H1 (cell line): ENCODE data around the gene MACROD2. TPM values are rescaled to one million over a fixed set of nuclear protein-coding genes. Genes with fewer than 3 reads are reported as not detected.

ENCODE experiments used
- CTCF ChIA-PET: fragments of 300-600 bp; sonication (Branson Sonifier 250); formaldehyde crosslinking; loops from one replicate; lab custom pipeline; 2021; ENCODE audit not compliant: partially characterized antibody; lab: Charles Lee
- POLR2A ChIA-PET: fragments of 300-600 bp; sonication (Branson Sonifier 250); formaldehyde crosslinking; loops from one replicate; lab custom pipeline; 2021; ENCODE audit warnings: inconsistent platforms; ENCODE audit not compliant: partially characterized antibody; lab: Charles Lee
- DNase-seq, 2 experiments: peaks; one replicate each; pipeline versions ENCODE4 v3.0.0 to v3.0.0-alpha.2; 2010 to 2022; ENCODE audit warnings: low spot score in 2 of 2, low read depth in 1 of 2, mixed read lengths in 1 of 2
- FAIRE-seq: peaks from 2 replicates; lab custom pipeline; 2011; peaks lifted over from hg19 to GRCh38; lab: Jason Lieb, UNC
- H2AFZ ChIP-seq: 2 replicates; pipeline ENCODE4 v1.8.1; 2012; ENCODE audit warnings: low read length, inconsistent platforms
- H2AK5ac ChIP-seq: 2 replicates; pipeline ENCODE4 v1.6.1; 2013; ENCODE audit warnings: low read depth, low read length
- H2BK120ac ChIP-seq: replicated peaks from 2 replicates; pipeline ENCODE3; 2013; ENCODE audit warnings: low read depth, low read length, inconsistent platforms
- H2BK12ac ChIP-seq: 2 replicates; pipeline ENCODE4 v1.6.1; 2013; ENCODE audit warnings: low read depth, low read length
- H2BK15ac ChIP-seq: 2 replicates; pipeline ENCODE4 v1.6.1; 2013; ENCODE audit warnings: low read length
- H2BK20ac ChIP-seq: 2 replicates; pipeline ENCODE4 v1.6.1; 2013; ENCODE audit warnings: low read length
- H2BK5ac ChIP-seq: 2 replicates; pipeline ENCODE4 v1.6.1; 2013; ENCODE audit warnings: low read depth, low read length
- H3K14ac ChIP-seq: 2 replicates; pipeline ENCODE4 v1.6.1; 2013; ENCODE audit warnings: inconsistent platforms; ENCODE audit not compliant: insufficient read length
- H3K18ac ChIP-seq: 2 replicates; pipeline ENCODE4 v1.6.1; 2013; ENCODE audit warnings: low read length; ENCODE audit errors: extremely low read depth
- H3K23ac ChIP-seq: 2 replicates; pipeline ENCODE4 v1.6.1; 2013; ENCODE audit warnings: inconsistent platforms; ENCODE audit not compliant: insufficient read length
- H3K23me2 ChIP-seq: 2 replicates; pipeline ENCODE4 v1.6.1; 2013; ENCODE audit warnings: low read depth, low read length
- H3K27ac ChIP-seq: 2 replicates; pipeline ENCODE4 v1.6.1; 2011; ENCODE audit warnings: low read depth, low read length, inconsistent platforms
- H3K27me3 ChIP-seq, 4 experiments: replicated peaks in 1 of 4; 1 replicate in 1 of 4; 2 replicates in 3 of 4; pipeline versions ENCODE4 v1.6.1 to v1.8.1; 2011 to 2013; ENCODE audit warnings: low read length in 3 of 4, mild to moderate bottlenecking in 3 of 4, inconsistent platforms in 2 of 4, mixed read lengths in 2 of 4, moderate library complexity in 1 of 4; ENCODE audit not compliant: control insufficient read depth in 3 of 4, insufficient read depth in 3 of 4; ENCODE audit errors: extremely low read depth in 1 of 4
- H3K36me3 ChIP-seq, 4 experiments: 2 replicates each; pipeline versions ENCODE4 v1.6.1 to v1.8.1; 2011 to 2013; ENCODE audit warnings: mild to moderate bottlenecking in 4 of 4, low read length in 3 of 4, moderate library complexity in 2 of 4, control low read depth in 1 of 4, inconsistent platforms in 1 of 4; ENCODE audit not compliant: insufficient read depth in 4 of 4, control insufficient read depth in 2 of 4
- H3K4ac ChIP-seq: replicated peaks from 2 replicates; pipeline ENCODE3; 2013; ENCODE audit warnings: low read length, low read depth, mixed read lengths, inconsistent platforms; ENCODE audit not compliant: insufficient read length
- H3K4me1 ChIP-seq, 4 experiments: replicated peaks in 1 of 4; 1 replicate in 1 of 4; 2 replicates in 3 of 4; pipeline versions ENCODE4 v1.6.1 to v1.8.1; 2011 to 2013; ENCODE audit warnings: low read length in 3 of 4, inconsistent platforms in 2 of 4, mixed read lengths in 1 of 4; ENCODE audit not compliant: insufficient read depth in 4 of 4, control insufficient read depth in 3 of 4
- H3K4me2 ChIP-seq, 2 experiments: 2 replicates each; pipeline versions ENCODE4 v1.6.1 to v1.8.1; 2011 to 2013; ENCODE audit warnings: low read depth in 2 of 2, low read length in 2 of 2, control low read depth in 1 of 2, inconsistent platforms in 1 of 2, mild to moderate bottlenecking in 1 of 2; ENCODE audit not compliant: insufficient read depth in 1 of 2
- H3K4me3 ChIP-seq, 4 experiments: fragments of 200-600, 300-600 bp in 1 of 4; sonication (generic), shearing (Covaris generic), sonication (Bioruptor Twin) in 1 of 4; 2 replicates each; pipeline versions ENCODE4 v1.5.1 to v1.8.1; 2011 to 2016; ENCODE audit warnings: low read length in 4 of 4, low read depth in 3 of 4, control low read depth in 2 of 4, inconsistent platforms in 2 of 4, mild to moderate bottlenecking in 2 of 4, mixed read lengths in 1 of 4, moderate library complexity in 1 of 4; ENCODE audit not compliant: insufficient read depth in 2 of 4; ENCODE audit errors: extremely low read depth in 1 of 4
- H3K56ac ChIP-seq: replicated peaks from 2 replicates; pipeline ENCODE3; 2013; ENCODE audit warnings: low read depth, mild to moderate bottlenecking, mixed read lengths, low read length, inconsistent platforms; ENCODE audit not compliant: insufficient read length
- H3K79me1 ChIP-seq: 2 replicates; pipeline ENCODE4 v1.6.1; 2013; ENCODE audit warnings: low read depth, low read length, control low read depth
- H3K79me2 ChIP-seq, 2 experiments: 2 replicates each; pipeline versions ENCODE4 v1.6.1 to v1.8.1; 2012 to 2013; ENCODE audit warnings: low read length in 2 of 2, mild to moderate bottlenecking in 2 of 2, inconsistent platforms in 1 of 2; ENCODE audit not compliant: insufficient read depth in 2 of 2, control insufficient read depth in 1 of 2
- H3K9ac ChIP-seq, 4 experiments: replicated peaks in 1 of 4; 1 replicate in 1 of 4; 2 replicates in 3 of 4; pipeline versions ENCODE4 v1.6.1 to v1.8.1; 2011 to 2013; ENCODE audit warnings: low read depth in 3 of 4, low read length in 3 of 4, control low read depth in 2 of 4, mild to moderate bottlenecking in 2 of 4, moderate library complexity in 2 of 4, inconsistent platforms in 1 of 4; ENCODE audit errors: extremely low read depth in 1 of 4
- H3K9me3 ChIP-seq, 2 experiments: 2 replicates each; pipeline versions ENCODE4 v1.6.1 to v1.8.1; 2012 to 2013; ENCODE audit warnings: mild to moderate bottlenecking in 2 of 2, moderate library complexity in 2 of 2, control low read depth in 1 of 2, inconsistent platforms in 1 of 2, low read depth in 1 of 2, low read length in 1 of 2, mixed read lengths in 1 of 2; ENCODE audit not compliant: insufficient read depth in 2 of 2
- H4K20me1 ChIP-seq, 2 experiments: replicated peaks in 1 of 2; 2 replicates each; pipeline versions ENCODE3 to v1.8.1; 2011 to 2013; ENCODE audit warnings: inconsistent platforms in 2 of 2, low read length in 2 of 2, mild to moderate bottlenecking in 1 of 2; ENCODE audit not compliant: insufficient read depth in 2 of 2, control insufficient read depth in 1 of 2
- H4K5ac ChIP-seq: 2 replicates; pipeline ENCODE4 v1.6.1; 2013; ENCODE audit warnings: low read length, low read depth, mixed read lengths, inconsistent platforms; ENCODE audit not compliant: insufficient read length
- H4K8ac ChIP-seq: 2 replicates; pipeline ENCODE4 v1.8.0; 2013; ENCODE audit warnings: mild to moderate bottlenecking, moderate library complexity, low read length, inconsistent platforms; ENCODE audit not compliant: insufficient read depth; ENCODE audit errors: extremely low read depth
- H4K91ac ChIP-seq: replicated peaks from 2 replicates; pipeline ENCODE3; 2013; ENCODE audit warnings: low read length, mixed read lengths, inconsistent platforms; ENCODE audit not compliant: insufficient read length
- CREB1 ChIP-seq: IDR thresholded peaks from 2 replicates; pipeline ENCODE4 v1.6.1; 2012; ENCODE audit warnings: inconsistent platforms
- WGBS, 2 experiments: shearing (Covaris generic) in 1 of 2; methylation state at CpG; one replicate each; pipeline versions ENCODE4 v1.1.6 to v1.1.7; 2013 to 2015; ENCODE audit warnings: low lambda C conversion rate in 2 of 2, mixed read lengths in 2 of 2, inconsistent platforms in 1 of 2, low coverage in 1 of 2, missing lambda C conversion rate in 1 of 2; ENCODE audit not compliant: insufficient replicate concordance in 2 of 2, insufficient coverage in 1 of 2, insufficient read length in 1 of 2; ENCODE audit errors: extremely low coverage in 1 of 2, missing lambda C conversion rate in 1 of 2; 5-methylcytosine and 5-hydroxymethylcytosine counted together
- polyA plus RNA-seq, 7 experiments: library from polyadenylated mRNA; depleted of rRNA in 3 of 7; stranded (reverse) in 5 of 7; unstranded in 2 of 7; fragments of >200 nt in 5 of 7; fragments of 200-250 nt in 2 of 7; gene quantifications; 1 replicate in 5 of 7; 2 replicates in 1 of 7; 4 replicates in 1 of 7; pipeline versions ENCODE4 v1.2.1 to v1.2.3, GENCODE V29; 2011 to 2013; ENCODE audit warnings: missing spikeins in 2 of 7, mixed read lengths in 2 of 7
- total RNA-seq: library from RNA; stranded (reverse); fragmentation: NEBNext Ultra II Directional; extraction: Animal tissue kit (Norgen Biotek cat#: 25700); gene quantifications from 2 replicates; pipeline ENCODE4 v1.2.1, GENCODE V29; 2021

MACROD2 gene
- total and polyA plus RNA-seq, 2 of the 8 experiments (the other 6 are each of a cell fraction or from before 2014, with no cell fraction given) = 0.70 to 3.9 TPM

DNA sequence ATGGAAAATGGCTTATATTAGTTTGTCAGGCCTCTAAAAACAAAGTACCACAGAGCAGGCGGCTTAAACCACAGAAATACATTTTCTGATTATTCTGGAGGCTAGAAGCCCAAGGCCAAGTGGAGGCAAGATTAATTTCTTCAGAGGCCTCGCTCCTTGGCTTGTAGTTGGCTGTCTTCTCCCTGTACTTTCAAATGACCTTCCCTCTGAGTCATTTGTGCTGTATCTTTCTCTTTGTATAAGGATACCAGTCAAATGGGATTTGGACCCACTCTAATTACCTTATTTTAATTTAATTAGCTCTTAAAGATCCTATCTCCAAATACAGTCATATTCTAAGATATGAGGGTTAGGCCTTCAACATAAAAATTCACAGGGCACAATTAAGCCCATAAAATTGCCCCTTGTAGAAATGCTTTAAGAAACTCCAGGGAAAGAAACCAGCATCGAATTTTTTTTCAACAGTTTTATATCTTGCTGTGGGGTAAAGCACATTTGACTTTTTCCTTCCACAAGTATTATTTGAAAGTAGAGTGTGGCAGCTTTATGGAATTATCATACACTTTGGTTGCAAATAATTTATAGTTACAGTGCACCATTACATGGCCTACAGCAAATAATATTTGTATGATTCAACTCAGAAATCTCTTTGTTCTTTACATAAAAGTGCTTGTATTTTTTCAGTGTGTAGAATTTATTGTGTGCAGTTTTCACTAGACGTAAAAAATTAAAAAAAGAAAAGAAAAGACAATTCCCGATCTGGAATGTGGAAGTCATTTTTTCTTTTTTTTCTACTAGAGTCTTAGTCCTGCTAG is 1871.8 kb downstream of the MACROD2 start:
- Histone ChIP-seq H2BK12ac (no peak overlapping the region), H4K91ac (no peak overlapping the region), H4K20me1 (no peaks in the 10 kb centered on the region), H3K79me1 (no peaks in the 10 kb centered on the region), H4K5ac (no peak overlapping the region), H4K8ac (no peak overlapping the region), H3K4me2 (no peak overlapping the region), H2BK20ac (no peak overlapping the region), H2AK5ac (no peak overlapping the region), H3K36me3 (no peaks in the 10 kb centered on the region), H2BK120ac (no peak overlapping the region), H3K27ac (no peak overlapping the region), H2BK15ac (no peak overlapping the region), H3K4me3 (no peak overlapping the region), H3K23ac (no peak overlapping the region), H3K4me1 (peaks cover 0 to 2% (median 0%) of the 10 kb centered on the region in 4 experiments; a peak in 1 of 7 replicates), H3K27me3 (no peaks in the 10 kb centered on the region), H3K56ac (no peak overlapping the region), H3K14ac (no peak overlapping the region), H3K79me2 (no peaks in the 10 kb centered on the region), H3K23me2 (no peaks in the 10 kb centered on the region), H3K9me3 (peaks cover 2 to 4% of the 10 kb centered on the region in 2 experiments; a peak in 1 of 4 replicates), H2BK5ac (no peak overlapping the region), H3K18ac (no peak overlapping the region), H2AFZ (no peak overlapping the region), H3K9ac (no peak overlapping the region), H3K4ac (no peak overlapping the region)
- no peak for DNase-seq
- WGBS, 2 experiments = 91% methylated on average over 5 of the region's 5 CpGs; no CpG with 5 or more reads in 1 of the 2 experiments
- no peak for TF ChIP-seq CREB1
- CTCF ChIA-PET = interaction anchor here (1.3 to 1.4 kb wide), 2 partner anchors 25 to 411 kb away, joined by 3 to 4 read pairs; no protein-coding TSS in a partner anchor
- no peak for FAIRE-seq
- POLR2A ChIA-PET = no interaction called here
